Astrocyte (in vitro differentiated cells and primary cell): Measurements from ENCODE around the gene SERPINE1.

Experiments used
- EZH2 ChIP-seq: IDR thresholded peaks from 2 replicates; pipeline ENCODE4 v1.6.1; 2012; ENCODE audit warnings: mild to moderate bottlenecking, low read length, inconsistent platforms; ENCODE audit not compliant: insufficient read depth
- TF ChIP-seq, protein P1 (sequence below): IDR thresholded peaks from 2 replicates; pipeline ENCODE4 v1.5.1; 2011; ENCODE audit warnings: low read depth, mild to moderate bottlenecking, inconsistent platforms, low read length, moderate library complexity; ENCODE audit not compliant: insufficient read depth

DNA sequence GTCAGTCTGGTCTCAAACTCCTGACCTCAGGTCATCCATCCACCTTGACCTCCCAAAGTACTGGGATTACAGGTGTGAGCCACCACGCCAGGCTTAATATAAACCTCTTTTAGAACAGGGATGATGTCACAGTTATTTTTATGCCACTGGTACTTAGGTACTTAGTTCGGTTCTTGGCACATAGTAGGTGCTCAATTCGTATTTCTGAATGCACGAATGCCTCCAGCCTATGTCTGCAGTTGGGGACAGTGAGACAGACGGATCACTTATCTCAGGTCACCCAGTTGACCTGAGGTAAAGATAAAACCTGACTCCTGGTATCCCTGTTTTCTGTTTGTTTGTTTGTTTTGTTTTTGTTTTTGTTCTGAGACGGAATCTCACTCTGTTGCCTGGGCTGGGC is 59.3 kb downstream of the SERPINE1 start:
- TF ChIP-seq, protein P1, sequence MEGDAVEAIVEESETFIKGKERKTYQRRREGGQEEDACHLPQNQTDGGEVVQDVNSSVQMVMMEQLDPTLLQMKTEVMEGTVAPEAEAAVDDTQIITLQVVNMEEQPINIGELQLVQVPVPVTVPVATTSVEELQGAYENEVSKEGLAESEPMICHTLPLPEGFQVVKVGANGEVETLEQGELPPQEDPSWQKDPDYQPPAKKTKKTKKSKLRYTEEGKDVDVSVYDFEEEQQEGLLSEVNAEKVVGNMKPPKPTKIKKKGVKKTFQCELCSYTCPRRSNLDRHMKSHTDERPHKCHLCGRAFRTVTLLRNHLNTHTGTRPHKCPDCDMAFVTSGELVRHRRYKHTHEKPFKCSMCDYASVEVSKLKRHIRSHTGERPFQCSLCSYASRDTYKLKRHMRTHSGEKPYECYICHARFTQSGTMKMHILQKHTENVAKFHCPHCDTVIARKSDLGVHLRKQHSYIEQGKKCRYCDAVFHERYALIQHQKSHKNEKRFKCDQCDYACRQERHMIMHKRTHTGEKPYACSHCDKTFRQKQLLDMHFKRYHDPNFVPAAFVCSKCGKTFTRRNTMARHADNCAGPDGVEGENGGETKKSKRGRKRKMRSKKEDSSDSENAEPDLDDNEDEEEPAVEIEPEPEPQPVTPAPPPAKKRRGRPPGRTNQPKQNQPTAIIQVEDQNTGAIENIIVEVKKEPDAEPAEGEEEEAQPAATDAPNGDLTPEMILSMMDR, result no peak
- no peak for TF ChIP-seq EZH2
